H1 (cell line): ENCODE data around the gene THAP12.

Source experiments
- GABPA ChIP-seq: IDR thresholded peaks from 2 replicates; pipeline ENCODE4 v1.6.1; 2011; ENCODE audit warnings: mild to moderate bottlenecking, low read length, moderate library complexity, borderline replicate concordance; ENCODE audit not compliant: insufficient read depth
- MAX ChIP-seq: IDR thresholded peaks from 2 replicates; pipeline ENCODE4 v1.6.1; 2012; ENCODE audit warnings: inconsistent platforms
- POLR2A ChIP-seq, 2 experiments: IDR thresholded peaks; 1 replicate in 1 of 2; 2 replicates in 1 of 2; pipeline ENCODE4 v1.6.1; 2011; ENCODE audit warnings: low read depth in 2 of 2, low read length in 2 of 2, mild to moderate bottlenecking in 2 of 2; ENCODE audit errors: control extremely low read depth in 1 of 2
- SIN3A ChIP-seq, 2 experiments: IDR thresholded peaks in 1 of 2; conservative IDR thresholded peaks in 1 of 2; 2 replicates each; pipeline ENCODE4 v1.6.1; 2011 to 2012; ENCODE audit warnings: low read length in 2 of 2, improper control_type of control experiment in 1 of 2, low read depth in 1 of 2, mild to moderate bottlenecking in 1 of 2

GRCh38 chr11:76376746-76377558 is 4.0 kb downstream of the THAP12 start:
- TF ChIP-seq GABPA (no peak), SIN3A (conservative IDR thresholded peaks at IDR 0.05 in 1 of 2, IDR thresholded peaks at IDR 0.05 in 1 of 2; ENCODE audit: low read depth in 1 of 2, low read length in 2 of 2) (no peak), MAX (no peak), POLR2A (IDR thresholded peaks at IDR 0.05; ENCODE audit: control extremely low read depth in 1 of 2, low read depth in 2 of 2, low read length in 2 of 2) (no peak)
